ENCODE results near the gene CYB561A3.

Gene CYB561A3

GRCh38 chr11:61377461-61378160 is 15.9 kb upstream of the CYB561A3 start:
- TF ChIP-seq CTCF (conservative IDR thresholded peaks at IDR 0.05): no peak
- peak overlapping the region; percentile 85 for H3K27ac ChIP-seq

- TF ChIP-seq CTCF (conservative IDR thresholded peaks at IDR 0.05): no peak
These were observed 14.1 kb upstream of the CYB561A3 start for GRCh38 chr11:61375761-61376108.

GRCh38 chr11:61372659-61373420 is 11.2 kb upstream of the CYB561A3 start:
- peak overlapping the region; percentile 85 for H3K27ac ChIP-seq
- TF ChIP-seq CTCF (conservative IDR thresholded peaks at IDR 0.05): no peak

More at GRCh38 chr11:61375761-61376108, 14.1 kb upstream of the CYB561A3 start:
- H3K27ac ChIP-seq: peak overlapping the region; percentile 85

GRCh38 chr11:61370349-61371005 is 8.8 kb upstream of the CYB561A3 start:
- H3K27ac ChIP-seq: peak overlapping the region; percentile 96
- no peak for TF ChIP-seq CTCF (conservative IDR thresholded peaks at IDR 0.05)

- no peak for TF ChIP-seq CTCF (conservative IDR thresholded peaks at IDR 0.05)
- H3K27ac ChIP-seq: peak overlapping the region; percentile 96
These were observed 8.0 kb upstream of the CYB561A3 start for GRCh38 chr11:61369372-61370348.

GRCh38 chr11:61368646-61369045 is 7.0 kb upstream of the CYB561A3 start:
- TF ChIP-seq CTCF (conservative IDR thresholded peaks at IDR 0.05): no peak
- H3K27ac ChIP-seq: peak overlapping the region; percentile 96
